Endothelial cell of umbilical vein (primary cell): ENCODE measurements around the gene CEP72. TPM values are rescaled to one million over a fixed set of nuclear protein-coding genes. Genes with fewer than 3 reads are reported as not detected.

Source experiments
- BruUV-seq: library from RNA; stranded (reverse); fragments of 400-500 nt; replicated peaks from 2 replicates; lab custom pipeline; 2021; lab: Mats Ljungman, UMichigan
- CTCF ChIA-PET: fragments of 300-600, 350-600 bp; sonication (Branson Sonifier 250); formaldehyde crosslinking; loops from one replicate; lab custom pipeline; 2021; ENCODE audit warnings: antibody characterized with exemption, inconsistent platforms; lab: Charles Lee
- POLR2A ChIA-PET: fragments of 300-600, 350-600 bp; sonication (Branson Sonifier 250); formaldehyde crosslinking; loops from one replicate; lab custom pipeline; 2021; ENCODE audit warnings: antibody characterized with exemption, inconsistent platforms; lab: Charles Lee
- DNase-seq: peaks from one replicate; pipeline ENCODE4 v3.0.0-alpha.2; 2011; ENCODE audit warnings: low read depth, low spot score
- FAIRE-seq: peaks from 2 replicates; lab custom pipeline; 2011; peaks lifted over from hg19 to GRCh38; lab: Jason Lieb, UNC
- H2AFZ ChIP-seq: 2 replicates; pipeline ENCODE4 v1.6.0; 2012; ENCODE audit warnings: low read depth, low read length, control low read depth, inconsistent platforms
- H3K27ac ChIP-seq: 2 replicates; pipeline ENCODE4 v1.5.1; 2011; ENCODE audit warnings: low read depth, mild to moderate bottlenecking, control low read depth, low read length, moderate library complexity; ENCODE audit not compliant: insufficient read depth
- H3K27me3 ChIP-seq, 2 experiments: 2 replicates each; pipeline versions ENCODE4 v1.6.0 to v1.6.1; 2011; ENCODE audit warnings: low read length in 2 of 2, mixed read lengths in 1 of 2; ENCODE audit not compliant: control insufficient read depth in 2 of 2, insufficient read depth in 2 of 2
- H3K36me3 ChIP-seq, 2 experiments: 2 replicates in 1 of 2; 3 replicates in 1 of 2; pipeline ENCODE4 v1.5.1; 2011; ENCODE audit warnings: low read length in 2 of 2, mild to moderate bottlenecking in 1 of 2, moderate library complexity in 1 of 2; ENCODE audit not compliant: control insufficient read depth in 2 of 2, insufficient read depth in 2 of 2; ENCODE audit errors: extremely low read depth in 1 of 2
- H3K4me1 ChIP-seq: 3 replicates; pipeline ENCODE4 v1.5.1; 2011; ENCODE audit warnings: mild to moderate bottlenecking, low read length; ENCODE audit not compliant: control insufficient read depth, insufficient read depth; ENCODE audit errors: extremely low read depth
- H3K4me2 ChIP-seq: 2 replicates; pipeline ENCODE4 v1.6.1; 2011; ENCODE audit warnings: low read length, control low read depth, mixed read lengths; ENCODE audit not compliant: insufficient read depth
- H3K4me3 ChIP-seq, 3 experiments: fragments of 200-600 bp in 1 of 3; sonication (generic), shearing (Covaris generic) in 1 of 3; replicated peaks in 1 of 3; 2 replicates each; pipeline ENCODE4 v1.5.1; 2011 to 2016; ENCODE audit warnings: control low read depth in 3 of 3, low read length in 3 of 3, mild to moderate bottlenecking in 2 of 3, inconsistent platforms in 1 of 3, low read depth in 1 of 3, moderate library complexity in 1 of 3; ENCODE audit not compliant: insufficient read depth in 1 of 3
- H3K79me2 ChIP-seq: 2 replicates; pipeline ENCODE4 v1.6.0; 2012; ENCODE audit warnings: low read length, inconsistent platforms; ENCODE audit not compliant: control insufficient read depth, insufficient read depth
- H3K9ac ChIP-seq: replicated peaks from 2 replicates; pipeline ENCODE3; 2011; ENCODE audit warnings: low read length, control low read depth; ENCODE audit not compliant: insufficient read depth; ENCODE audit errors: extremely low read depth
- H3K9me1 ChIP-seq: replicated peaks from 3 replicates; pipeline ENCODE4 v1.6.0; 2011; ENCODE audit warnings: mild to moderate bottlenecking, low read length; ENCODE audit not compliant: control insufficient read depth, insufficient read depth; ENCODE audit errors: extremely low read depth
- H3K9me3 ChIP-seq: replicated peaks from 2 replicates; pipeline ENCODE4 v1.5.1; 2012; ENCODE audit warnings: low read length, inconsistent platforms; ENCODE audit not compliant: control insufficient read depth, insufficient read depth
- H4K20me1 ChIP-seq: replicated peaks from 2 replicates; pipeline ENCODE3; 2011; ENCODE audit warnings: mild to moderate bottlenecking, low read length; ENCODE audit not compliant: control insufficient read depth, insufficient read depth; ENCODE audit errors: extremely low read depth
- EZH2 ChIP-seq: IDR thresholded peaks from 2 replicates; pipeline ENCODE4 v1.6.1; 2012; ENCODE audit warnings: borderline replicate concordance, low read depth, mild to moderate bottlenecking, moderate library complexity, low read length, inconsistent platforms; ENCODE audit not compliant: severe bottlenecking
- FOS ChIP-seq: IDR thresholded peaks from 2 replicates; pipeline ENCODE4 v1.6.1; 2011; ENCODE audit warnings: mild to moderate bottlenecking, low read length, moderate library complexity, borderline replicate concordance; ENCODE audit not compliant: insufficient read depth
- GATA2 ChIP-seq: IDR thresholded peaks from 2 replicates; pipeline ENCODE4 v1.7.0; 2011; ENCODE audit warnings: low read depth, mild to moderate bottlenecking, moderate library complexity, mixed read lengths, low read length; ENCODE audit not compliant: insufficient read length, insufficient read depth
- JUN ChIP-seq: IDR thresholded peaks from 2 replicates; pipeline ENCODE4 v1.6.1; 2011; ENCODE audit warnings: borderline replicate concordance, low read depth; ENCODE audit not compliant: insufficient read length, insufficient read depth
- MYC ChIP-seq: IDR thresholded peaks from one replicate; pipeline ENCODE4 v1.6.1; 2011; ENCODE audit warnings: mild to moderate bottlenecking, low read depth, low read length
- POLR2A ChIP-seq: IDR thresholded peaks from 2 replicates; pipeline ENCODE4 v1.6.1; 2012; ENCODE audit warnings: low read depth, mild to moderate bottlenecking, control low read depth, low read length
- POLR2AphosphoS5 ChIP-seq: IDR thresholded peaks from 2 replicates; pipeline ENCODE4 v1.6.1; 2012; ENCODE audit warnings: low read depth, mild to moderate bottlenecking, control low read depth, low read length, moderate library complexity; ENCODE audit not compliant: insufficient read depth
- dilution Hi-C: fragments of 300-500 bp; cut with MboI; formaldehyde crosslinking; loops from one replicate; pipeline ENCODE4 v1.15.0; 2019; ENCODE audit warnings: low sequenced_read_pairs; ENCODE audit not compliant: extremely low pct_ligation_motif_present
- intact Hi-C: fragments of 100-400 bp; cut with micrococcal nuclease; formaldehyde crosslinking; loops from one replicate; pipeline ENCODE4 v1.10.0; 2022
- polyA plus RNA-seq, 4 experiments: library from polyadenylated mRNA; depleted of rRNA in 3 of 4; stranded (reverse) in 3 of 4; unstranded in 1 of 4; fragments of >200 nt; gene quantifications; 2 replicates each; pipeline versions ENCODE4 v1.2.1 to v1.2.3, GENCODE V29; 2011 to 2012; ENCODE audit warnings: missing spikeins in 1 of 4
- total RNA-seq: library from RNA; stranded (reverse); gene quantifications from 2 replicates; pipeline ENCODE4 v1.2.3, GENCODE V29; 2021
- TF ChIP-seq, protein P1 (sequence below): IDR thresholded peaks from 2 replicates; pipeline ENCODE4 v1.6.1; 2011; ENCODE audit not compliant: insufficient read depth, insufficient read length
- TF ChIP-seq, protein P2 (sequence below), 2 donors: IDR thresholded peaks; 1 replicate in 1 of 2; 2 replicates in 1 of 2; pipeline ENCODE4 v1.5.1; 2011; ENCODE audit warnings: low read length in 2 of 2, mild to moderate bottlenecking in 2 of 2, moderate library complexity in 2 of 2, control low read depth in 1 of 2, inconsistent platforms in 1 of 2, low read depth in 1 of 2; ENCODE audit not compliant: insufficient read depth in 1 of 2; ENCODE audit errors: extremely low read depth in 1 of 2

CEP72 gene
- total and polyA plus RNA-seq, 2 donors (not counting 3 experiments of a cell fraction or from before 2014, with no cell fraction given): 2.9 to 9.5 TPM

DNA sequence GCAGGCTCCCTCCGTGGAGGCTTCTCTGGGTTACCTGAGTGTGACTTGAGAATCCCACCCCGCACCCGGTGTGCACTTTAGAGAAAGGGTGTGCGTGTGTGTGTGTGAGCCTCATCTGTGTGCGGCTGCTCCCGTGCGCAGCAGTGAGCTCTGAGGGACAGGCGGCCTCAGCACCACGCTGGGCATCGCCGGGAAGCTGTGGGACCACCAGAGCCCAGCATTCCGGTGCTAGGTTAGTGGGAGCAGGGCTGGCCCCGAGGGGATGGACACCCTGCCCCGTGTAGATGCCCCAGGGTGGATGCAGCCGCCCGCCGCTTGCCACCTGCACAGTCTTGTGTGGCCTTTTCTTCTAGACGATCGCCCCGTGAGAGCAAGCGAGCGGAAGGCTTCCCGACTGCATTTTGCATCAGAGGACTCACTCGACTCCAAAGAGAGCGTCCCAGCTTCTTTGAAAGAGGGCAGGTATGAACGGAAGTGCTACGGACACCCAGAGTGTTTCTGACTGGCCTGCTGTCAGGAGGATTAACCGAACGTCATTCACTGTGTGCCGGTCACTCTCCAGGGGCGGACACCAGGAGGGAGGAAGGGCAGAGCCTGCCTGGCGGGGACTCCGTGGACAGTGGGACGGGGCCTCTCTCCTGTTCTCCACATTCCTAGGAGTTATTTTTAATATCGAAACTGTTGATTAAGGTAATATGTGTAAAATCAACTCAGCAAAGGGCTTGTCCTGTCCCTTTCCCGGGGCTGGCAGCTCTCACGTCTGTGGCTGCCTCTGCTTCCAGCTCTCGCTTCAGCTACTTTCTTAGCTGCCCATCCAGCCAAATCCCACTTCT, 12.2 kb downstream of the CEP72 start:
- no peak for TF ChIP-seq POLR2AphosphoS5
- TF ChIP-seq MYC: no peak
- TF ChIP-seq POLR2A: no peak
- TF ChIP-seq FOS: no peak
- TF ChIP-seq, protein P1, sequence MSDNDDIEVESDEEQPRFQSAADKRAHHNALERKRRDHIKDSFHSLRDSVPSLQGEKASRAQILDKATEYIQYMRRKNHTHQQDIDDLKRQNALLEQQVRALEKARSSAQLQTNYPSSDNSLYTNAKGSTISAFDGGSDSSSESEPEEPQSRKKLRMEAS: no peak
- no peak for TF ChIP-seq GATA2
- Histone ChIP-seq H3K9ac (no peak overlapping the region), H3K4me2 (no peak overlapping the region), H3K4me3 (no peak overlapping the region), H3K27me3 (no peaks in the 10 kb centered on the region), H3K79me2 (no peaks in the 10 kb centered on the region), H4K20me1 (no peaks in the 10 kb centered on the region), H3K4me1 (no peaks in the 10 kb centered on the region), H3K9me1 (no peaks in the 10 kb centered on the region), H3K9me3 (no peaks in the 10 kb centered on the region), H3K36me3 (peaks cover 0 to 6% of the 10 kb centered on the region in 2 experiments), H3K27ac (no peak overlapping the region), H2AFZ (no peak overlapping the region)
- ChIA-PET CTCF (no interaction called here), POLR2A (no interaction called here)
- DNase-seq (no peak), FAIRE-seq (no peak)
- intact Hi-C loops: no loop called here
- dilution Hi-C loops: no loop called here
- no TSS peak for BruUV-seq

DNA sequence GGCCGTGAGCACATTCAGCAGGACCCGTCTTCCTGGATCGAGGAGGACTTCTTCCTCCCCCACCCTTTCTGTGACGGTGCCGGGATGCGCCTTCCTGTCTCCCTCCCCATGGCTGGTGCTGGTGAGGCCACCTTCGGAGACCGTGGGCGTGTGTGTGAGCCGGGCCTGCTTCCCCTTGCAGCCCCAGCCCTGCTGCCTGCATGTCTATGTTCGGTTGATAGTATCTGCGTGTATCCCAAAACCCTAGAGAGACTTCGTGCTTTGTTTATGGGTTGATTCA, 12.8 kb downstream of the CEP72 start:
- intact Hi-C loops (no loop called here), dilution Hi-C loops (no loop called here)
- no peak overlapping the region for H2AFZ ChIP-seq
- H3K27me3 ChIP-seq: no peaks in the 10 kb centered on the region
- POLR2A ChIA-PET: no interaction called here
- no peak overlapping the region for H3K4me2 ChIP-seq
- no peak overlapping the region for H3K9ac ChIP-seq
- CTCF ChIA-PET: no interaction called here
- H3K36me3 ChIP-seq: peaks cover 0 to 4% of the 10 kb centered on the region in 2 experiments
- no peak overlapping the region for H3K4me3 ChIP-seq
- FAIRE-seq: no peak
- no peaks in the 10 kb centered on the region for H3K9me1 ChIP-seq
- no TSS peak for BruUV-seq
- no peak overlapping the region for H3K27ac ChIP-seq
- no peak for DNase-seq
- H4K20me1 ChIP-seq: no peaks in the 10 kb centered on the region
- no peaks in the 10 kb centered on the region for H3K79me2 ChIP-seq
- no peaks in the 10 kb centered on the region for H3K4me1 ChIP-seq
- no peaks in the 10 kb centered on the region for H3K9me3 ChIP-seq
- TF ChIP-seq FOS: no peak
- no peak for TF ChIP-seq GATA2
- TF ChIP-seq, protein P2, sequence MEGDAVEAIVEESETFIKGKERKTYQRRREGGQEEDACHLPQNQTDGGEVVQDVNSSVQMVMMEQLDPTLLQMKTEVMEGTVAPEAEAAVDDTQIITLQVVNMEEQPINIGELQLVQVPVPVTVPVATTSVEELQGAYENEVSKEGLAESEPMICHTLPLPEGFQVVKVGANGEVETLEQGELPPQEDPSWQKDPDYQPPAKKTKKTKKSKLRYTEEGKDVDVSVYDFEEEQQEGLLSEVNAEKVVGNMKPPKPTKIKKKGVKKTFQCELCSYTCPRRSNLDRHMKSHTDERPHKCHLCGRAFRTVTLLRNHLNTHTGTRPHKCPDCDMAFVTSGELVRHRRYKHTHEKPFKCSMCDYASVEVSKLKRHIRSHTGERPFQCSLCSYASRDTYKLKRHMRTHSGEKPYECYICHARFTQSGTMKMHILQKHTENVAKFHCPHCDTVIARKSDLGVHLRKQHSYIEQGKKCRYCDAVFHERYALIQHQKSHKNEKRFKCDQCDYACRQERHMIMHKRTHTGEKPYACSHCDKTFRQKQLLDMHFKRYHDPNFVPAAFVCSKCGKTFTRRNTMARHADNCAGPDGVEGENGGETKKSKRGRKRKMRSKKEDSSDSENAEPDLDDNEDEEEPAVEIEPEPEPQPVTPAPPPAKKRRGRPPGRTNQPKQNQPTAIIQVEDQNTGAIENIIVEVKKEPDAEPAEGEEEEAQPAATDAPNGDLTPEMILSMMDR (IDR thresholded peaks at IDR 0.05; ENCODE audit: extremely low read depth in 1 of 2, insufficient read depth in 1 of 2, low read depth in 1 of 2, low read length in 2 of 2): no peak
- no peak for TF ChIP-seq POLR2AphosphoS5
- TF ChIP-seq POLR2A: no peak
- TF ChIP-seq MYC: no peak
- no peak for TF ChIP-seq JUN
- no peak for TF ChIP-seq EZH2
- TF ChIP-seq, protein P1: no peak
